Right renal pelvis (tissue), 4 donors: ENCODE measurements around the gene CAMK4. TPM values are rescaled to one million over a fixed set of nuclear protein-coding genes. Genes with fewer than 3 reads are reported as not detected.

Experiments used
- DNase-seq, 4 donors: peaks; one replicate each; pipeline ENCODE4 v3.0.0-alpha.2; 2013; ENCODE audit warnings: low read depth in 4 of 4, low spot score in 3 of 4, missing footprints in 1 of 4
- polyA plus RNA-seq, 4 donors: library from polyadenylated mRNA; unstranded; fragments of 120-200 nt; gene quantifications; one replicate each; pipeline ENCODE4 v1.2.1, GENCODE V29; 2013; ENCODE audit not compliant: insufficient read length in 4 of 4

Gene CAMK4
- polyA plus RNA-seq, 4 donors, result 5.3 to 6.8 (median 5.6) TPM

DNA sequence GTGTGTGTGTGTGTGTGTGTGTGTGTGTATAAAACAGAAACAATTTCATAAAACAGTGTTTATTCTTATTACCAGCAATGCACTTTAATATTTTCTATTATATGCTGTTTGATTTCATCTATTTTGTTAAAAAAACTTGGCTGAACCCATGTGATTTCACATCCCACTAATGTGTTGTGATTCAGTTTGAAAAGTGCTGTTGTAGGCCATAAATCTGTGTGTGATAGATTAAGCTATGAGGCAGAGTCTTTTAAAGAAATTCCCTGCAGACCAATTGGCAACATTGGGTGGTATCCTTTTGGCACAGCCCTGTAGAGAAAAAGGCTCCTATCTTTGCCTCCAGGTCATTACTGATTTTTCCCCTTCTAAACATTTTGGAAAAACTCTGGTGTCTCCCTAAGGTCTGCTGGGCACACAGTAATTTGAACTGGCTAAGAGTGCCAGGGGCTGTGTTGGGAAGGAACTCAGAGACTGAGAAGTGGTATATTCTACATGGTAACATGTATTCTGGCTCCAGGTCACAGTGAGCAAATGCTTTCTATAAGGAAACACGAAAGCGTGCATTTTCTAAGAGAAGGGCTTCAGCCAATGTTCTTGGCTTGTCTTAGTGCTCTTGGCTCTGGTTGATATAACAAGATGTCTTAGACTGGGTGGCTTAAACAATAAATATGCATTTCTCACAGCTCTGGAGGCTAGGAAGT is 4.5 kb downstream of the CAMK4 start:
- no peak for DNase-seq

DNA sequence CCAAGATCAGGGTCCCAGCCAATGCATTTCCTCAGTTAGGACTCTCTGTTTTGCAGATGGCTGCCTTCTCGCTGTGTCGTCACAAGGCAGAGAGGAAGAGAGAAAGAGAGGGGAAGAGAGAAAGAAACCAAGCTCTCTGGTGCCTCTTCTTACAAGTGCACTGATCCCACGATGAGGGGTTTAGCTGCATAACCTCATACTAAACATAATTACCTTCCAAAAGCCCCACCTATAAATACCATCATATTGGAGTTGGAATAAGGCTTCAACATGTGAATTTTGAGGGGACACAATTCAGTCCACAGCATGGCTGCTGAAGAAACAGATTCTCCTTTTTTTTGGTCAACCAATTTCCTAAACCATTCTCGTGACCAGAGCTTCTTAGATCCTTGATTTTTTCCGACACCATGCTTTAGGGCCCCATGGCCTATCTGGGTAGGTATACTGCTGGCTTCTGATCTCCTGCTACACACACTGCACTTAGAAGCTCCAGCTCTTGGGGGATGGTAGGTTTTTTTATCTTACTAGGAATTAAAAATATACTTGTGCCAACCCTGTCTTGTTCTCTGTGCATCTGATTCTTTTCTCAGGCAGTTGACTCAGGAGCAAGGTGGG is 5.1 kb downstream of the CAMK4 start:
- no peak for DNase-seq

DNA sequence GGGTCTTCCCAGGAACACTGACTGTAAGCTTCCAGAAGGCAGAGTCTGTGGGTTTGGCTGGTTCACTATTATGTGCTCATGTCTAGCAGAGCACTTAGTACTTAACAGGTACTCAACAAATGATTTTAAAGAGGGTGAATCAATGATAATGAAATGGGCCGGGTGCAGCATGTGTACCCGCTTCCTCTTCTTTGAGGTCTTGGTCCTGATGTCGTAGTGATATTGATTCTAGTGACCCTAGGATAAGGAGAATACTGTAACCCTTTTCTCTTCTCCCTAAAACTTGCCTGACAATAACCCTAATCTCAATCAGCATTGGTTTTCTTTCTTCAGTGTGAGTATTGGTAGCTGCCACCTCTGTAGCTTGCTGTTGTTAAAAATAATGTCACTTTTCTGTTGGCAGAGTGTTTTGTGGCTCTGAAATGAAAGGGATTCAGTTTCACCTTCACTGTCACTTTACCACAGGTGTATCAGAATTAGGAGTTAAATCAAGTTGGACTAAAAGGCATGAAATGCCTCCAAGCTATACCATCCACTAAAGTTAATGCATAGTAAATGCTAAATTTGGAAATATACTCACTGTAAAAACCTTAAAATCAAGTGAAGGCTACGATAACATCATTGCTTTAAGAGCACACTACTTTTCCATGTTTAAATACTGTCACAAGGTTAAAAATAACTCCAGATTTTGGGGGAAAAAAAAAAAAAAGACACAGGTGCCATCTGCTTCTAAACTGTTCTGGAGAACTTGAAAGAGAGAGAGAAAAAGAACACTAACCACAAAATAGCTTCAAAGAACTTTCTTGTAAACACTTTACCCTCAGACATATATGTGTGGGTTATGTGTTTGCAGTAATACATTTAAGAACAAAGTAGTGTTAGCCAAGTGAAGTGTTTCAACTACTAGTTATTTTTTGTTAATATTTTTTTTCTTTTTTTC is 6.0 kb downstream of the CAMK4 start:
- DNase-seq, result no peak

DNA sequence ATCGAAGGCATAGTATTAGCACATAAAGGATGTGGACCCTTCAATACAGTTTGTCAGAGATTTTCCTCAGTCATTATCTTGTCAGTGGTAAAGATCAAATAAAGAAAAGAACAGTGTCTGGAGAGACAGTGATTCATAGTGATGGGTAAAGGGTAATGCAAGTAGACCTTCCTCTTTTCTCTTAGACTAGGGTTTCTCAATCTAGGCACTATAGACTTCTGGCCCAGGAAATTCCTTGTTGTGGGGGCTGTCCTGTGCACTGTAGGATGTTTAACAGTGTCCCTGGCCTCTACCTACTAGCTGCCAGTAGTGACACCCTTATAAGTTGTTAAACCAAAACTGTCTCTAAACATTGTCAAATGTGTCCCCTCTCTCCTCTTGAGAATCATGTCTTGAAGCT is 6.9 kb downstream of the CAMK4 start:
- DNase-seq, result no peak

DNA sequence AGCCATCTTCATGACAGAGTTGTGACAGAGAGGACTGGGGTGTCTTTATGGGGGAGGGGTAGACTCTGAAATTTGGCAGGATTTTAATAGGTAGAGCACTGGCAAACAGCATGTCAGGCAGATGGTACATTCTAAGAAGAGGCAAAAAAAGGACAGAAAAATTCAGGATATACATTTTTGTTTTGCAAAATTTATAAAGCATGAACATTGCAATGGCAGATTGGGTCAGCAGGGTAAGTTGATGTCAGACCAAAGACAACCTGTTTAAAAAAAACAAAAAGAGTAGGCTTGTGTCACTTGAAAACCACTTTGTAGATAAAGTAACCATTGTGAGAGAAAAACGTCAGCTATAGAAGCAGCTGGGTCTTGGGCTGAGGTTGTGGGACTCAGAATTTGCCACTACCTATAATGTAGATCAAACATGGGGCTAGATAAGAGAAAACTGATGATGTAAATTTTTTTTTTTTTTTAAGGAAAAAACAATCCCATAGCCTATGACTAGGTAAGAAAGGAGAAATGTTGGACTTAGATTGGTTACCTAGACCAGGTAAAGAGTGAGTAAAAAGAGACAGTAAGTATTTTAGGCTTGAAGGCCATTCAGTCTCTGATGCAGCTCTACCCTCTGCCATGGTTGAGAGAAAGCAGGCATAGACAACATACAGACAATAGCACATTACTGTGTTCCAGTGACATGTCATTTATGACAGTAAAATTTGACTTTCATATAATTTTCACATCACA is 8.3 kb downstream of the CAMK4 start:
- DNase-seq, result no peak

DNA sequence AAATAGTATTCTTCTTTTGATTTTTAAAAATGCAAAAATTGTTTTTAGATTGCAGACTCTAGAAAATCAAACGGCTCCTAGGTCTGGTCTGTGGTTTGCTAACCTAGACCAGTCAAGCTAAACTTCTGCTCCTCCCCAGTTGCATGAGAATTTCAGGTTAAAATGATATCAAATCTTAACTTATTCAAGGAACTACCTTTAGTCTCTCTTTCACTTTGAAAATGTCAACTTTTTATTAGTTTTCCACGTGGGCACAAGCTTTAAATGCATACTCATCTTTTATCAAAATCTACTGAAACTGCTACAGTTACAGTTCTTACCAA is 8.8 kb downstream of the CAMK4 start:
- no peak for DNase-seq

DNA sequence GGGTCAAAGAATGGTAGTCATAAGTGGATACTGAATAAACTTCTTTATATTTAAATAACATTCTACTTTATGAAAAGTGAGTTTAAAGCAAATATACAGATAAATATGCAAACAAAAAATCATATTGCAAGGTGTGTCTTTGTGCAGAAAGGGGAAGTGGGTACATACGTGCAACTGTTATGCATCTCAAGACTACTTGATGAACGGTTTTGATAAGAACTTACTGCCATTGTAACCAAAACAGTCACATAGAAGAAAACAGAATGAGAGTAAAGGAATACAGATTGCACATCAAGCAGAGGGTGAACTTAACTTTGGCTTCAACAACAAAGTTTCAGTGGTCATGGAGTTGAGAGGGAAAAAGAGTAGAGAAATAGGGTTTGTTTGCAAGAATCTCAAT is 9.9 kb downstream of the CAMK4 start:
- no peak for DNase-seq

DNA sequence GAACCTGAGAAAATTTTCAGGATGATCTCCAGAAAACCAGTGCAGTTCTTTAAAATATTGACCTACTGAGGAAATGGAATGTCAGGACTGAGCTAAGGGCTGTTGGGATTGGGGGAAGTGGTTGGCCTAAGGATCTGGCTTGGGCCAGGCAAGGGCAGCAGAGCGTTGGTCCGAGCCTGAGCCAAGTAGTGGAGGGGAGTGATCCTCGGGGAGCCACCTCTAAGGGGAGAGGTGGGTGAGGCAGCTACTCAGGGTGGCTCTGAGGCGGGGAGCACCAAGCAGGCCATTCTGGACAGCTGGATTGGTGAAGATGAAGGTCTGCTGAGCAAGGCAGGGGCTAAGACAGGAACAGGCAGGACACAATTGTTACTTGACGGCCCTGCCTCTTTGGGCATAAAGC is 11.5 kb downstream of the CAMK4 start:
- DNase-seq, result no peak

DNA sequence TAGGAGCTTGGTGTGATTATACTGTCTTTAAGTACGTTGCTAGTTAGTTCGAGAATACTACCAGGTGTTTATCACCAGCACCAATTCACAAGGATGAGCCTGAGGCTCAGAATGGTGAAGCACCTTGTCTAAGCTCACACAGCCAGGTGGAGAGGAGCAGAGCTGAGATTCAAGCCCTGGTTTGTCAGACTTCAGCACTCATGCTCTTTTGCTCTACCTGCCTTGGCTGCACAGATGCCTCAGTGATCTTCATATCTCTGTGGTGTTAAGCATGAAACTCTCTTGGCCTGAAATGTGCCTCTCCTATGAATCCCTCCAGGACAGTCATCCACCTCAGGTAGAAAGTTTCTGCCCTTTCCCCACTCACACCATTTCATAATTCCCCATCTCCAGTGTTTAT is 12.2 kb downstream of the CAMK4 start:
- DNase-seq, result no peak

DNA sequence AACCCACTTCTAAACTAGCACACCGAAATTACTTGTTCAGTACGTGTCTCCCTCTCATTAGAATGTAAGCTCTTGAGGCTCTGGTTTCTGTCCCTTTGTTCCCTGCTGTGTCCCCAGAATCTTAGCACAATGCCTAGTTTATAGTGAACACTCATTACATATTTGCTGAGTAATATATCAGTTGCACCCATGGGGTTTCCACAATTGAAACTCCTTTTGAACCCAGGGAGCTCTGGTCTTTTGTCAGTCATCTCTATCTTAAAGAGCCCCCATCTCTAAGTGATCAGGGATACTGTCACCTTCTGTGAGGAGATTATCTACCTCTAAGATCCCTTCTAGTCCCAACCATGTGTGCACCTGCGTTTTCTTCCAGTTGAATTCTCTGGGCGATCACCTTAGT is 12.8 kb downstream of the CAMK4 start:
- DNase-seq, result no peak

DNA sequence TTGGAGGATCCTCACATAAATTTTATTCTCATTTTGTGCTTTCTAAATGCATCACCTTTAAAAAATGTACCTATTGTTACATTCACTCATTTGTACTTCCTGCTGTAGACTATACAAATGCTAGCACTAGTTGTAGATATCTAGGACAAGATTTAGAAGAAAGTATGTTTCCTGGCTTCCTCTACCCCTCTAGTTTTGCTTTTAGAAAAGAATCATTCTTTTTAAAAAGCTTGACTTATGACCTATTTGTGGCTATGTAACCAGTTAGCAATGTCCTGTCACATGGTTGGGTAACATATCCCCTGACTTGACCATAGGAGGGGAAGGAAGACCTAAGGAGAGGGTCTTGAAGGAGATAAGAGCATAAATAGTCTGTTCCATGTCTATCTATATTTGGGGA is 13.3 kb downstream of the CAMK4 start:
- DNase-seq, result no peak

DNA sequence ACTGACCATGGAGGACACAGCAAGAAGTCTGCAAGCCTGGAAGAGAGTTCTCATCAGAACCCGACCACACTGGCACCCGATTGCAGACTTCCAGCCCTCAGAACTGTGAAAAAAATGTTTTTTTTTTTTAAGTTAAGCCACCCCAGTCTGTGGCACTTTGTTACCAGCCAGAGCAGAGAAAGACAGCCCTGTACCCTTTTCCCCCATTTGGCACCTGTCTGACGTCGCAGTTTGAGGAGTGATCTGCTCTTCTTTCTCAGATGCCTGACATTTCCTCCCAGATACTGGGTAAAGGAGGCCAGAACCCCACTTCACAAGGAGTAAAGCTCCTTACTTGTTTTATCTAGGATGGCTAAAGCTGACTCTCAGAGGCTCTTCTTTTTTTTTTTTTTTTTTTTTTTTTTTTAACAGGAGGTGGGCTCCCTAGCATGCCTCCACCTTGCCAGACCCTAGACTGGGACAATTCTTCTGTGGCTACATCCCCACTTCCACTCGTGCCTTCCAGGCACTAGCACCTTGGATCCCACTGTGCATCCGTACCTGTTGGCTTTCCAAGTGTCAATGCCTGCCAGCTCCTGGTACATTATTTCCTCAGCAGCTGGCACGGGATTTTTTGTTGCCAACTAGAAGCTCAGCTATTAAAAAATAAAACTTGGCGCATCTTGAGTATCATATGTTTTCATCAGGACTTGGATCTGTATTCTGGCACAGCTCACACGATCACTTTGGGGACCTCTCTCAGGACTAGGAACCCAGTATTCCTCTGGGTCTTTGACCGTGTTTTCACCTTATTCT is 14.4 kb downstream of the CAMK4 start:
- no peak for DNase-seq

DNA sequence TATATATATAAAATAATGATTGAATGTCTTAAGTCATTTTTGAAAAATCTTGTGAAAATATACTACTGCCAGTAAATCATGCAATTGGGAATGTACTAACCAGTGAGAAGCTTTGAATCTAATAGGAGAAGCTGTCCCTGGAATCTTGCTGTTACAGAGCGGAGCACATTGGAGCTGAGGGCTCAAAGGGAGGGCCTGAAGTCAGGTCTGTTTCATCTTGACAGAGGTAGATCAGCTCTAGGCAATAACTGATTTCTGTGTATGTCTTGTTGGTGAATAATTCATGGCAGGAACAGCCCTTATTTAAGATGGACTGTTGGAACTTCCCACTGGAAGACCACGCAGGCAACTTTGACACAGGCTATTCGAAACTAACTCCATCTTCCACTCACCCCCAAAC is 17.5 kb downstream of the CAMK4 start:
- no peak for DNase-seq

DNA sequence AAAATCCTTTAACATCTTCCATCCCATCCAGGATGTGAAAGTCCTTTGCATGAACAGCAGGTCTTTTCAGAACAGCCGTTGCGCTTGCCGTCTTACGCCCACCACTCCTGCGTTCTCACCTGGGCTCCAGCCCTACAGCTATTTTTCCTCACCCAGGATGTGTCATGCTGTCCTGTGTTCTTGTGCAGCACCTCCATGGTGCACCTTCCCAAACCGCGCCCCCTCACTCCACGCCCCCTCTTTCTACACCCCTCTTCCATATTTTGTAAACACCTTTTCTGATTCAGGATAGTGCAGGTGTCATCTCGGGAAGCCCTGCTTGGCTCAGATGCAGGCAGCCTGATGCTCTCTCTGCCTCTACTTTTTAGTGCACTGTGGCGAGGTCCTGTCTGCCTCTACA is 18.4 kb downstream of the CAMK4 start:
- DNase-seq, result no peak

DNA sequence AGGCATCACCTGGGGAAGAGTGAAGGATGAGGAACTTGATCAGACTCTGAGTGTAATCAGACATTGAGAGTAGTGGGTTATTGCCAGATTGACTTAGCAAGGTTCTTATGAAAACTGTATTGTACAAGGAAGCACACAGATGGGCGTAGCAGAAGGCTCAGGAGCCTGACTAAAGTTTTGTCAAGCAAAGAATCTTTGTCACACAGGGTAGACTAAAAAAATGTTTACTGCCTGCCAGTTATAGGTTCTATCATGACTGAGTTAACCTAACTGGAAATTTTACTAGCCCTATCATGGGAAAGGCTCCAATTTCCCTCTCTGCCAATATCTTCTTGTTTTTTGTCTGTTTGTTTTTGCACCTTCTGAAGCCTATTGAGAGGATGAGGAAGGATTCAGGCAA is 19.1 kb downstream of the CAMK4 start:
- no peak for DNase-seq

DNA sequence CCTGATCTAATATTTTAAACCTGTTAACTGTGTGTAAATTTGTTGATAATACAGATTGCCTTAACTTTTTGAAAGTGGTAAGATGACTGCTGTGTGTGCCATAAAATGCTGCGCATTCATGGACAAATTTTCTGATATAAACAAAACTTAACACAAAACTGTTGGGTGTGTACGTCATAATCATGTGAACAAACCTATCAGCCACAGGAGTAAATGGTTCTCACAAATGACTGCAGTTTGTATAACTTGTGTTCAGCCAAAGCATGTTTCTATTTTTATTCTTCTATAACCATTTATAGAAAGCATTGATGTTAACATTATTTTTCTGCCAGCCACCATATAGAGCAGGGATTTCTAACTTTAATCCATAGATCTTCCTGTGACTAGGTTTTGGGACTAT is 21.5 kb downstream of the CAMK4 start:
- no peak for DNase-seq

DNA sequence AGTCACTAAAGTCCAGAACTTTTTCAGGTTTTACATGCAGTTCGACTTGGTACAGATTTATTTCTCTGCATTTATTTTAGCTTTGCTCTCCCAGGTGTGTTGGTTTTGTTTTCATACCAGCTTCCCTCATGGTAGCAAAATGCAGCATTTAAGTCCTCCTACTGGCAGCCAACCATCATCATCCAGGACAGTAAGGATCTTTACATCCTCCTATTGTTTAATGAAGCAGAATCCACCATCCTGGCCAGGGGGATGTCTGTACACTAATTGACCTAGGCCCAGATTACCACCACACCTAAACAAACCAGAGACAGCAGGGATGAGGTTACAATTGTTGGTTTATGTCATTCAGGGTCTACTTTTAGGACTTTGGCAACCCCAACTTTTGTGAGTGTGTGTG is 22.3 kb downstream of the CAMK4 start:
- no peak for DNase-seq

DNA sequence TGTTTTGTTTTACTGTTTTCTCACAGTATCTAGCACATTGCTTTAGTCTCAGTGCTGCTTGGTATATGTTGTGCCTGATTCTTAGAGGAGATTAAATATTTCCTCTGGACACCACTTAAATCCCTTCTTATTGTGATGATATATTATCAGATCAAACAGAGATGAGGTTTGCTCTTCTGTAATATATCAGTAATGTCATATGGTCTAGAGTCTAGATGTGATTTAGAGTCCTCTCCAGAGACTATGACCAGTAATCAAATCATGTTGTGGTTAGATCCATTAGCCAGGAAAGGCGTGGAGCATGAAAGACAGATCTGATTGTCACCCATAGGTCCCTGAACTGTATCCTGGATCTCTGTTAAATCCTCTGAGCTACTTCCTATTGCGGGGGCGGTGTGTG is 24.4 kb downstream of the CAMK4 start:
- DNase-seq, result no peak

DNA sequence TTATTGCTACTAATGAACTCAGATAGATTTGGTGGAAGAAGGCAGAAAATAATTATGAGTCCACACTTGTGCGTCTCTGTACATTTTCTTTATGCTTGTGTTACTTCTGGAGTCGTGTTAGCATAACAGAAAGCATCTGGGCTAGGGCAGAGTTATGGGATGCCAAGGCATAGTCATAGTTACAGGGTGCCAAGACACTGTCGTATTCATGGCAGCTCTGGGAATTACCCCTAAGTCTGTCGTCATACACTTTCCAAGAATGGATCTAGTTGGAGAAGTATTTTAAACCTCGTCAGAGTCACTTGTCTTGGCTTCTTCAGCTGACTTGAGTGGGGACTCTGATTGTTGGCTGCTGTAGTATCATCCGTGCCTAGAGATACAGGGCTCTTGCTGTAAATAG is 27.7 kb downstream of the CAMK4 start:
- DNase-seq, result no peak

DNA sequence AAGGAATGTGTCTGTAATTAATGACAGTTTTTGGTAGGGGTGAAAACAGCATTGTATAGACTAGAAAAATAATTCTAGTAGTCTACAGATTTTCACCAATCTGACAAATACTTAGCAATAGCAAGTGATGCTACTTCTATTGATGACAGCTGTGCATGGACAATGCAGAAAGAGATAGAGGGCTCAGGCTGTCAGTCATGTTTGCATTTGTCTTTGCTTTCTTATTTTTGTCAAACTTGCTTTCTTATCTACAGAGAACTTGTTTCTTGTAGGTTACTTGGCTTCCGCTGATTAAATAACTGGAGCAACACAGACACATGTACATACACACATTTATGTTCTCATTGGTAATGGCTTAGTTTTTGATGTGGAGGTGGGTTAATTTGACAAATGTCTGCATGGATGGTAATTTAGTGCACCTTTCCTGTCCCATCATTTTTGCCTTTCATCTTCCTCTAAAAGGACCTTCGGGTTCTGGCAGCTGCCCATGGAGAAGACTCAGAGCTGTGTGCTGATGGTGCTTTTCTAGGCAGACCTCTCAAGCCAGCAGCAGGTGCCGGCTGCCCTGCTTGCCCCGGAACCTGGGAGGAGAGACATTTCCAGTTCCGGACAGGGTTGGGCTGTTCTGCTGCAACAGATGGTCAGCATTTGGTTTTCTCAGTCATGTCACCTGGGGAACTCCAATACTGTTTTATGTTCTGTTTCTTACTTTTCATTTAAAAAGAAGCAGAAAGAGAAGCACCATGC is 28.8 kb downstream of the CAMK4 start:
- DNase-seq, result no peak
